Jurkat, Clone E6-1 (cell line): ENCODE results near the gene KREMEN2.
A peak's percentile ranks its signal among the peaks of the same experiment; 100 is the strongest.

ENCODE experiments used
- DNase-seq: peaks from one replicate; pipeline ENCODE4 v3.0.0-alpha.2; 2011; ENCODE audit warnings: low read depth, low spot score
- H3K4me3 ChIP-seq: 2 replicates; pipeline ENCODE4 v1.5.1; 2011; ENCODE audit warnings: mild to moderate bottlenecking, low read length, control low read depth, moderate library complexity

KREMEN2 gene

GRCh38 chr16:2991566-2992261 lies 27.6 kb downstream of the KREMEN2 start:
- no peak for DNase-seq
- no peak overlapping the region for H3K4me3 ChIP-seq

GRCh38 chr16:2992383-2993081 lies 28.5 kb downstream of the KREMEN2 start:
- no peak overlapping the region for H3K4me3 ChIP-seq
- DNase-seq: no peak

- DNase-seq: no peak
- H3K4me3 ChIP-seq: no peak overlapping the region
These were observed 32.2 kb downstream of the KREMEN2 start for GRCh38 chr16:2996298-2996697.

GRCh38 chr16:2999929-3000328 lies 35.9 kb downstream of the KREMEN2 start:
- DNase-seq: no peak

GRCh38 chr16:3000540-3000939 lies 36.5 kb downstream of the KREMEN2 start:
- no peak for DNase-seq
- no peak overlapping the region for H3K4me3 ChIP-seq

More at GRCh38 chr16:2999929-3000328, 35.9 kb downstream of the KREMEN2 start:
- no peak overlapping the region for H3K4me3 ChIP-seq

GRCh38 chr16:3001316-3001715 lies 37.2 kb downstream of the KREMEN2 start:
- H3K4me3 ChIP-seq: no peak overlapping the region
- no peak for DNase-seq

GRCh38 chr16:3003582-3004270 lies 39.7 kb downstream of the KREMEN2 start:
- no peak overlapping the region for H3K4me3 ChIP-seq
- DNase-seq: peak; percentile 99

GRCh38 chr16:3004319-3004718 lies 40.2 kb downstream of the KREMEN2 start:
- H3K4me3 ChIP-seq: no peak overlapping the region
- DNase-seq: no peak

GRCh38 chr16:3004781-3005284 lies 40.8 kb downstream of the KREMEN2 start:
- H3K4me3 ChIP-seq: no peak overlapping the region

GRCh38 chr16:3007059-3007956 lies 43.2 kb downstream of the KREMEN2 start:
- no peak for DNase-seq
- H3K4me3 ChIP-seq: no peak overlapping the region

More at GRCh38 chr16:3004781-3005284, 40.8 kb downstream of the KREMEN2 start:
- no peak for DNase-seq

- peak; percentile 48 for DNase-seq
- no peak overlapping the region for H3K4me3 ChIP-seq
These were observed 44.0 kb downstream of the KREMEN2 start for GRCh38 chr16:3007957-3008689.

GRCh38 chr16:3008690-3009037 lies 44.6 kb downstream of the KREMEN2 start:
- no peak overlapping the region for H3K4me3 ChIP-seq
- DNase-seq: no peak

GRCh38 chr16:3009568-3010390 lies 45.7 kb downstream of the KREMEN2 start:
- no peak overlapping the region for H3K4me3 ChIP-seq
- no peak for DNase-seq

GRCh38 chr16:3010510-3010909 lies 46.4 kb downstream of the KREMEN2 start:
- DNase-seq: no peak
- H3K4me3 ChIP-seq: no peak overlapping the region

GRCh38 chr16:3012246-3012645 lies 48.2 kb downstream of the KREMEN2 start:
- no peak for DNase-seq
- no peak overlapping the region for H3K4me3 ChIP-seq

- H3K4me3 ChIP-seq: no peak within 1 kb of the TSS
- no peak for DNase-seq
These were observed 48.8 kb downstream of the KREMEN2 start, which contains the start of gene CLDN9 for GRCh38 chr16:3012828-3013420. TSS of gene CLDN9 (plus strand) at chr16:3012923. CDS start at chr16:3013363, 440 bp downstream.

GRCh38 chr16:3013491-3013951 lies 49.4 kb downstream of the KREMEN2 start:
- H3K4me3 ChIP-seq: no peak overlapping the region
- no peak for DNase-seq
